LHCN-M2 (cell line): ENCODE measurements around the gene TEAD2. TPM values are rescaled to one million over a fixed set of nuclear protein-coding genes. Genes with fewer than 3 reads are reported as not detected.

Experiments used
- total RNA-seq: library from RNA; depleted of rRNA; stranded (reverse); fragments of >200 nt; gene quantifications from 2 replicates; pipeline ENCODE4 v1.2.3, GENCODE V29; 2014; rRNA removed

The TEAD2 gene
- total RNA-seq, 1 experiment from 2014 or later: 39.4 TPM

Other genes starting within 250 kb of the TEAD2 start
- 10.2 and 14.8 TPM in 2 replicates for gene LIN7B, start 248.0 kb downstream of the TEAD2 start, total RNA-seq
- gene C19orf73, start 243.3 kb downstream of the TEAD2 start, total RNA-seq: 1.1 and 3.1 TPM in 2 replicates
- gene PPFIA3, start 242.9 kb downstream of the TEAD2 start, total RNA-seq: 7.9 and 9.8 TPM in 2 replicates
- gene HRC, start 207.0 kb downstream of the TEAD2 start, total RNA-seq: 2.2 TPM in 1 of 2 replicates, not detected in the other
- gene TRPM4, start 204.6 kb downstream of the TEAD2 start, total RNA-seq: 13.9 and 14.2 TPM in 2 replicates
- gene SLC6A16, start 37.2 kb downstream of the TEAD2 start, total RNA-seq: 0.11 TPM in 1 of 2 replicates, not detected in the other
- gene CD37, start 27.0 kb downstream of the TEAD2 start, total RNA-seq: not detected in 2 replicates
- gene DKKL1, start 1.5 kb upstream of the TEAD2 start, total RNA-seq: 0.46 TPM in 1 of 2 replicates, not detected in the other
- not detected in 2 replicates for gene KASH5, start 25.8 kb upstream of the TEAD2 start, total RNA-seq
- gene PTH2, start 61.0 kb upstream of the TEAD2 start, total RNA-seq: not detected in 2 replicates
- gene GFY, start 63.0 kb upstream of the TEAD2 start, total RNA-seq: not detected in 2 replicates
- gene SLC17A7, start 79.1 kb upstream of the TEAD2 start, total RNA-seq: 0.46 TPM in 1 of 2 replicates, not detected in the other
- 81.1 and 90.7 TPM in 2 replicates for gene PIH1D1, start 89.4 kb upstream of the TEAD2 start, total RNA-seq
- gene ALDH16A1, start 90.8 kb upstream of the TEAD2 start, total RNA-seq: 34.8 and 42.6 TPM in 2 replicates
- 2.6 and 4.6 TPM in 2 replicates for gene FLT3LG, start 111.8 kb upstream of the TEAD2 start, total RNA-seq
- 1,577 and 2,027 TPM in 2 replicates for gene RPL13A, start 125.2 kb upstream of the TEAD2 start, total RNA-seq
- gene RPS11, start 134.0 kb upstream of the TEAD2 start, total RNA-seq: 2,307 and 2,635 TPM in 2 replicates
- gene FCGRT, start 150.2 kb upstream of the TEAD2 start, total RNA-seq: 95.6 and 96.2 TPM in 2 replicates
- 234 and 287 TPM in 2 replicates for gene RCN3, start 165.6 kb upstream of the TEAD2 start, total RNA-seq
- 75.2 and 76.8 TPM in 2 replicates for gene NOSIP, start 218.1 kb upstream of the TEAD2 start, total RNA-seq
- 0.29 and 0.38 TPM in 2 replicates for gene PRRG2, start 218.9 kb upstream of the TEAD2 start, total RNA-seq
- 3.8 and 5.5 TPM in 2 replicates for gene PRR12, start 228.8 kb upstream of the TEAD2 start, total RNA-seq